K562 (cell line): ENCODE data around the gene GARIN5B.

Source experiments
- EP300 ChIP-seq: IDR thresholded peaks from 2 replicates; pipeline ENCODE4 v1.6.1; 2012; ENCODE audit warnings: low read length, improper control_type of control experiment
- HDGF ChIP-seq: fragments of 450-650 bp; IDR thresholded peaks from 2 replicates; pipeline ENCODE4 v1.6.1; 2016
- TF ChIP-seq, protein P1 (sequence below), 3 experiments: IDR thresholded peaks in 2 of 3; conservative IDR thresholded peaks in 1 of 3; 2 replicates each; pipeline ENCODE4 v1.5.1; 2011 to 2012; ENCODE audit warnings: low read length in 3 of 3, mild to moderate bottlenecking in 3 of 3, control low read depth in 2 of 3, improper control_type of control experiment in 1 of 3, inconsistent platforms in 1 of 3, low read depth in 1 of 3, mixed read lengths in 1 of 3, moderate library complexity in 1 of 3; ENCODE audit not compliant: insufficient read depth in 2 of 3
- TF ChIP-seq, protein P2 (sequence below): sonication (generic); formaldehyde crosslinking; IDR thresholded peaks from 2 replicates; pipeline ENCODE4 v1.8.0; 2022; ENCODE audit warnings: mild to moderate bottlenecking, missing genetic modification reagents, borderline replicate concordance
- TF ChIP-seq, protein P3 (sequence below): sonication (generic); formaldehyde crosslinking; IDR thresholded peaks from 2 replicates; pipeline ENCODE4 v1.5.0; 2020; ENCODE audit warnings: missing genetic modification reagents

DNA sequence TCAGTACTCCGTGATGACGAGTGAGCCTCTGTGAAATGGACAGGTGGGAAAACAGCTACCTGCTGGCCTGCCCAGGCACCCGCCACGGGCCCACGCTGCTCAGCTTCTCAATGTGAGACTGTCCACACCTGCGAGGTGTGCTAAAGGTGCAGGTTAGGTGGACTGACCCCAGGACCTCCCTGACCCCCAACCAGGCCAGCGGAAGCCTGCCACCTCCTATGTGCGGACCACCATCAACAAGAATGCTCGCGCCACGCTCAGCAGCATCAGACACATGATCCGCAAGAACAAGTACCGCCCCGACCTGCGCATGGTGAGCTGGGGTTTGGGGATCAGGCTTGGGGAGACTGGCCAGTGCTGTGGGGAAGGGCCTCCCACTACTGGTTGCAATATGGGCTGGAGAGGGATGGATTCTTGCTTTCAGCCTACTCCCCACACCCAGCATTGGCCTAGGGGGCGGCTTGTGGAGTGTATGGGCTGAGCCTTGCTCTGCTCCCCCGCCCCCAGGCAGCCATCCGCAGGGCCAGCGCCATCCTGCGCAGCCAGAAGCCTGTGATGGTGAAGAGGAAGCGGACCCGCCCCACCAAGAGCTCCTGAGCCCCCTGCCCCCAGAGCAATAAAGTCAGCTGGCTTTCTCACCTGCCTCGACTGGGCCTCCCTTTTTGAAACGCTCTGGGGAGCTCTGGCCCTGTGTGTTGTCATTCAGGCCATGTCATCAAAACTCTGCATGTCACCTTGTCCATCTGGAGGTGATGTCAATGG, 24.9 kb upstream of the GARIN5B start:
- TF ChIP-seq, protein P1, sequence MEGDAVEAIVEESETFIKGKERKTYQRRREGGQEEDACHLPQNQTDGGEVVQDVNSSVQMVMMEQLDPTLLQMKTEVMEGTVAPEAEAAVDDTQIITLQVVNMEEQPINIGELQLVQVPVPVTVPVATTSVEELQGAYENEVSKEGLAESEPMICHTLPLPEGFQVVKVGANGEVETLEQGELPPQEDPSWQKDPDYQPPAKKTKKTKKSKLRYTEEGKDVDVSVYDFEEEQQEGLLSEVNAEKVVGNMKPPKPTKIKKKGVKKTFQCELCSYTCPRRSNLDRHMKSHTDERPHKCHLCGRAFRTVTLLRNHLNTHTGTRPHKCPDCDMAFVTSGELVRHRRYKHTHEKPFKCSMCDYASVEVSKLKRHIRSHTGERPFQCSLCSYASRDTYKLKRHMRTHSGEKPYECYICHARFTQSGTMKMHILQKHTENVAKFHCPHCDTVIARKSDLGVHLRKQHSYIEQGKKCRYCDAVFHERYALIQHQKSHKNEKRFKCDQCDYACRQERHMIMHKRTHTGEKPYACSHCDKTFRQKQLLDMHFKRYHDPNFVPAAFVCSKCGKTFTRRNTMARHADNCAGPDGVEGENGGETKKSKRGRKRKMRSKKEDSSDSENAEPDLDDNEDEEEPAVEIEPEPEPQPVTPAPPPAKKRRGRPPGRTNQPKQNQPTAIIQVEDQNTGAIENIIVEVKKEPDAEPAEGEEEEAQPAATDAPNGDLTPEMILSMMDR (IDR thresholded peaks at IDR 0.05 in 2 of 3, conservative IDR thresholded peaks at IDR 0.05 in 1 of 3; ENCODE audit: insufficient read depth in 2 of 3, low read depth in 1 of 3, low read length in 3 of 3), result no peak
- TF ChIP-seq, protein P2, sequence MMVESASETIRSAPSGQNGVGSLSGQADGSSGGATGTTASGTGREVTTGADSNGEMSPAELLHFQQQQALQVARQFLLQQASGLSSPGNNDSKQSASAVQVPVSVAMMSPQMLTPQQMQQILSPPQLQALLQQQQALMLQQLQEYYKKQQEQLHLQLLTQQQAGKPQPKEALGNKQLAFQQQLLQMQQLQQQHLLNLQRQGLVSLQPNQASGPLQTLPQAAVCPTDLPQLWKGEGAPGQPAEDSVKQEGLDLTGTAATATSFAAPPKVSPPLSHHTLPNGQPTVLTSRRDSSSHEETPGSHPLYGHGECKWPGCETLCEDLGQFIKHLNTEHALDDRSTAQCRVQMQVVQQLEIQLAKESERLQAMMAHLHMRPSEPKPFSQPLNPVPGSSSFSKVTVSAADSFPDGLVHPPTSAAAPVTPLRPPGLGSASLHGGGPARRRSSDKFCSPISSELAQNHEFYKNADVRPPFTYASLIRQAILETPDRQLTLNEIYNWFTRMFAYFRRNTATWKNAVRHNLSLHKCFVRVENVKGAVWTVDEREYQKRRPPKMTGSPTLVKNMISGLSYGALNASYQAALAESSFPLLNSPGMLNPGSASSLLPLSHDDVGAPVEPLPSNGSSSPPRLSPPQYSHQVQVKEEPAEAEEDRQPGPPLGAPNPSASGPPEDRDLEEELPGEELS (CRISPR knock-in tag), result no peak
- TF ChIP-seq, protein P3, sequence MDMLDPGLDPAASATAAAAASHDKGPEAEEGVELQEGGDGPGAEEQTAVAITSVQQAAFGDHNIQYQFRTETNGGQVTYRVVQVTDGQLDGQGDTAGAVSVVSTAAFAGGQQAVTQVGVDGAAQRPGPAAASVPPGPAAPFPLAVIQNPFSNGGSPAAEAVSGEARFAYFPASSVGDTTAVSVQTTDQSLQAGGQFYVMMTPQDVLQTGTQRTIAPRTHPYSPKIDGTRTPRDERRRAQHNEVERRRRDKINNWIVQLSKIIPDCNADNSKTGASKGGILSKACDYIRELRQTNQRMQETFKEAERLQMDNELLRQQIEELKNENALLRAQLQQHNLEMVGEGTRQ (CRISPR knock-in tag), result no peak
- no peak for TF ChIP-seq EP300
- TF ChIP-seq HDGF, result no peak
